HEK293 (cell line): ENCODE data around the gene THOC1.

ENCODE experiments used
- CTCF ChIA-PET: fragments of 350-600 bp; formaldehyde crosslinking; extraction: SDS; loops from one replicate; lab custom pipeline; 2021; ENCODE audit warnings: antibody characterized with exemption; lab: Yijun Ruan, JAX
- POLR2A ChIA-PET: fragments of 300-600 bp; formaldehyde crosslinking; extraction: SDS; loops from one replicate; lab custom pipeline; 2020; ENCODE audit warnings: antibody characterized with exemption, inconsistent platforms; lab: Yijun Ruan, JAX
- H3K27ac ChIP-seq: fragments of 200-500 bp; sonication (Bioruptor generic); 2 replicates; pipeline ENCODE4 v1.5.1; 2014; ENCODE audit warnings: low read depth, low read length, control low read depth, inconsistent platforms; ENCODE audit errors: extremely low read depth
- H3K36me3 ChIP-seq, 2 experiments: fragments of 200-500 bp in 1 of 2; sonication (Bioruptor generic) in 1 of 2; 1 replicate in 1 of 2; 2 replicates in 1 of 2; pipeline ENCODE4 v1.5.1; 2014 to 2017; ENCODE audit warnings: inconsistent platforms in 2 of 2, low read length in 2 of 2; ENCODE audit not compliant: control insufficient read depth in 2 of 2, insufficient read depth in 1 of 2
- H3K4me1 ChIP-seq: fragments of 200-500 bp; sonication (Bioruptor generic); 2 replicates; pipeline ENCODE4 v1.5.1; 2014; ENCODE audit warnings: mild to moderate bottlenecking, low read length, inconsistent platforms; ENCODE audit not compliant: control insufficient read depth, insufficient read depth
- H3K4me3 ChIP-seq: 2 replicates; pipeline ENCODE4 v1.5.1; 2011; ENCODE audit warnings: low read depth, mild to moderate bottlenecking, control low read depth, low read length, moderate library complexity
- H3K9me3 ChIP-seq: fragments of 200-500 bp; sonication (Bioruptor generic); 2 replicates; pipeline ENCODE4 v1.5.1; 2014; ENCODE audit warnings: low read depth, low read length, inconsistent platforms; ENCODE audit not compliant: control insufficient read depth, insufficient read depth
- GLI4 ChIP-seq: fragments of 450-650 bp; formaldehyde crosslinking; IDR thresholded peaks from 2 replicates; pipeline ENCODE4 v1.5.1; 2016; ENCODE audit warnings: missing biosample characterization, missing genetic modification characterization
- KLF10 ChIP-seq: fragments of 450-650 bp; IDR thresholded peaks from 2 replicates; pipeline ENCODE4 v1.5.1; 2018; ENCODE audit warnings: missing biosample characterization, mild to moderate bottlenecking, missing genetic modification characterization
- KLF17 ChIP-seq: fragments of 450-650 bp; formaldehyde crosslinking; IDR thresholded peaks from 2 replicates; pipeline ENCODE4 v1.5.1; 2016; ENCODE audit warnings: missing biosample characterization, missing genetic modification characterization
- PRDM4 ChIP-seq: fragments of 450-650 bp; formaldehyde crosslinking; IDR thresholded peaks from 2 replicates; pipeline ENCODE4 v1.5.1; 2017; ENCODE audit warnings: missing biosample characterization, missing genetic modification characterization
- ZBTB1 ChIP-seq: fragments of 450-650 bp; formaldehyde crosslinking; IDR thresholded peaks from 2 replicates; pipeline ENCODE4 v1.5.1; 2016; ENCODE audit warnings: missing biosample characterization, missing genetic modification characterization
- ZBTB11 ChIP-seq: fragments of 450-650 bp; formaldehyde crosslinking; conservative IDR thresholded peaks from 2 replicates; pipeline ENCODE4 v1.5.1; 2016; ENCODE audit warnings: low read depth, missing biosample characterization, missing genetic modification characterization
- ZBTB48 ChIP-seq: fragments of 450-650 bp; formaldehyde crosslinking; IDR thresholded peaks from 2 replicates; pipeline ENCODE4 v1.5.1; 2016; ENCODE audit warnings: missing biosample characterization, missing genetic modification characterization
- ZEB2 ChIP-seq: fragments of 450-650 bp; formaldehyde crosslinking; IDR thresholded peaks from 2 replicates; pipeline ENCODE4 v1.5.1; 2016; ENCODE audit warnings: missing biosample characterization, missing genetic modification characterization
- ZNF19 ChIP-seq: fragments of 450-650 bp; formaldehyde crosslinking; IDR thresholded peaks from 2 replicates; pipeline ENCODE4; 2016; ENCODE audit warnings: missing biosample characterization, missing genetic modification characterization, low read depth
- ZNF280C ChIP-seq: fragments of 450-650 bp; formaldehyde crosslinking; IDR thresholded peaks from 2 replicates; pipeline ENCODE4 v1.5.1; 2016; ENCODE audit warnings: missing biosample characterization, missing genetic modification characterization
- ZNF488 ChIP-seq: fragments of 450-650 bp; formaldehyde crosslinking; IDR thresholded peaks from 2 replicates; pipeline ENCODE4 v1.5.1; 2016; ENCODE audit warnings: missing biosample characterization, missing genetic modification characterization
- ZNF510 ChIP-seq: fragments of 450-650 bp; formaldehyde crosslinking; IDR thresholded peaks from 2 replicates; pipeline ENCODE4 v1.5.1; 2018; ENCODE audit warnings: mild to moderate bottlenecking, missing genetic modification characterization, missing biosample characterization; ENCODE audit not compliant: insufficient replicate concordance
- ZNF544 ChIP-seq: fragments of 450-650 bp; formaldehyde crosslinking; IDR thresholded peaks from 2 replicates; pipeline ENCODE4 v1.5.0; 2017; ENCODE audit warnings: missing biosample characterization, missing genetic modification characterization
- ZNF776 ChIP-seq: fragments of 450-650 bp; formaldehyde crosslinking; IDR thresholded peaks from 2 replicates; pipeline ENCODE4 v1.5.0; 2017; ENCODE audit warnings: missing biosample characterization, missing genetic modification characterization, borderline replicate concordance
- ZNF777 ChIP-seq: fragments of 450-650 bp; formaldehyde crosslinking; IDR thresholded peaks from 2 replicates; pipeline ENCODE4 v1.5.1; 2017; ENCODE audit warnings: missing biosample characterization, missing genetic modification characterization, borderline replicate concordance
- TF ChIP-seq, protein P1 (sequence below): fragments of 450-650 bp; formaldehyde crosslinking; IDR thresholded peaks from 2 replicates; pipeline ENCODE4 v1.5.1; 2017; ENCODE audit warnings: missing biosample characterization, missing genetic modification characterization
- TF ChIP-seq, protein P2 (sequence below): fragments of 450-650 bp; formaldehyde crosslinking; IDR thresholded peaks from 2 replicates; pipeline ENCODE4 v1.5.1; 2016; ENCODE audit warnings: missing biosample characterization, missing genetic modification characterization

THOC1 gene

DNA sequence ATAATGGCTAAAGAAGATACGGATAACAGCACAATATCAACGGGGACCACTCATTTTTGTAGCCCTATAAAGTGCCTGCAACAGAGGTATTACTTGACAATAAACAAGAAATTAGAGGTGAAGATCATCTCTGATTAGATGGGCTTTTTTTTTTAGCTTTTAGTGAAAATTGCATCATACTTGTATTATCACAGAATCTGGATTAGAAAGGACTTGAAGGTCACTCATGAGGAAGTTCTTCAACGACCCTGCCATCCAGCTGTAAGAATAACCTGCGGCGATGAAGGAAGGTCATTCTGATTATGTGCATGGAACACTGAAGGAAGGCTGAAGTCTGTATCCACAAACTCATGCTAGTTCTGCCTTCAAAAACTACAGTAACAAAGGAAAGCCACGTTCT lies 40.5 kb downstream of the THOC1 start:
- POLR2A ChIA-PET, result no interaction called here
- Histone ChIP-seq H3K27ac (no peak overlapping the region), H3K9me3 (no peaks in the 10 kb centered on the region), H3K4me3 (no peak overlapping the region), H3K36me3 (peaks cover 33 to 41% of the 10 kb centered on the region in 2 experiments), H3K4me1 (no peaks in the 10 kb centered on the region)
- CTCF ChIA-PET, result interaction anchor here (0.7 to 1.0 kb wide), 2 partner anchors 11 to 612 kb away, joined by 3 read pairs; no protein-coding TSS in a partner anchor
- TF ChIP-seq ZBTB48 (tag by site-specific recombination) (no peak), GLI4 (no peak), ZEB2 (tag by site-specific recombination) (no peak), ZNF510 (tag by site-specific recombination) (no peak), ZNF776 (tag by site-specific recombination) (no peak), KLF10 (tag by site-specific recombination) (no peak), PRDM4 (tag by site-specific recombination) (no peak), ZNF777 (tag by site-specific recombination) (no peak), ZNF488 (tag by site-specific recombination) (no peak), KLF17 (tag by site-specific recombination) (no peak), ZBTB1 (tag by site-specific recombination) (no peak), ZNF19 (tag by site-specific recombination) (no peak), ZBTB11 (tag by site-specific recombination) (no peak), ZNF544 (tag by site-specific recombination) (no peak), ZNF280C (tag by site-specific recombination) (no peak)
- TF ChIP-seq, protein P1, sequence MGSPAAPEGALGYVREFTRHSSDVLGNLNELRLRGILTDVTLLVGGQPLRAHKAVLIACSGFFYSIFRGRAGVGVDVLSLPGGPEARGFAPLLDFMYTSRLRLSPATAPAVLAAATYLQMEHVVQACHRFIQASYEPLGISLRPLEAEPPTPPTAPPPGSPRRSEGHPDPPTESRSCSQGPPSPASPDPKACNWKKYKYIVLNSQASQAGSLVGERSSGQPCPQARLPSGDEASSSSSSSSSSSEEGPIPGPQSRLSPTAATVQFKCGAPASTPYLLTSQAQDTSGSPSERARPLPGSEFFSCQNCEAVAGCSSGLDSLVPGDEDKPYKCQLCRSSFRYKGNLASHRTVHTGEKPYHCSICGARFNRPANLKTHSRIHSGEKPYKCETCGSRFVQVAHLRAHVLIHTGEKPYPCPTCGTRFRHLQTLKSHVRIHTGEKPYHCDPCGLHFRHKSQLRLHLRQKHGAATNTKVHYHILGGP (tag by site-specific recombination), result no peak
- TF ChIP-seq, protein P2, sequence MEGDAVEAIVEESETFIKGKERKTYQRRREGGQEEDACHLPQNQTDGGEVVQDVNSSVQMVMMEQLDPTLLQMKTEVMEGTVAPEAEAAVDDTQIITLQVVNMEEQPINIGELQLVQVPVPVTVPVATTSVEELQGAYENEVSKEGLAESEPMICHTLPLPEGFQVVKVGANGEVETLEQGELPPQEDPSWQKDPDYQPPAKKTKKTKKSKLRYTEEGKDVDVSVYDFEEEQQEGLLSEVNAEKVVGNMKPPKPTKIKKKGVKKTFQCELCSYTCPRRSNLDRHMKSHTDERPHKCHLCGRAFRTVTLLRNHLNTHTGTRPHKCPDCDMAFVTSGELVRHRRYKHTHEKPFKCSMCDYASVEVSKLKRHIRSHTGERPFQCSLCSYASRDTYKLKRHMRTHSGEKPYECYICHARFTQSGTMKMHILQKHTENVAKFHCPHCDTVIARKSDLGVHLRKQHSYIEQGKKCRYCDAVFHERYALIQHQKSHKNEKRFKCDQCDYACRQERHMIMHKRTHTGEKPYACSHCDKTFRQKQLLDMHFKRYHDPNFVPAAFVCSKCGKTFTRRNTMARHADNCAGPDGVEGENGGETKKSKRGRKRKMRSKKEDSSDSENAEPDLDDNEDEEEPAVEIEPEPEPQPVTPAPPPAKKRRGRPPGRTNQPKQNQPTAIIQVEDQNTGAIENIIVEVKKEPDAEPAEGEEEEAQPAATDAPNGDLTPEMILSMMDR (tag by site-specific recombination), result no peak
